NCI-H69 (cell line): ENCODE measurements around the gene EPHA5.
"Not testable (repeated sequence)": the region's sequence is repeated elsewhere in the genome, so short reads cannot be mapped to it uniquely, and the experiment has no call there.

Experiments
- DNase-seq: peaks from one replicate; lab custom pipeline; 2025; lab: John Stamatoyannopoulos, UW

Gene EPHA5

GRCh38 chr4:65367306-65367705, 303.0 kb downstream of the EPHA5 start:
- peak; percentile 60 for DNase-seq

GRCh38 chr4:65358914-65359313, 311.4 kb downstream of the EPHA5 start:
- DNase-seq: no peak

DNA sequence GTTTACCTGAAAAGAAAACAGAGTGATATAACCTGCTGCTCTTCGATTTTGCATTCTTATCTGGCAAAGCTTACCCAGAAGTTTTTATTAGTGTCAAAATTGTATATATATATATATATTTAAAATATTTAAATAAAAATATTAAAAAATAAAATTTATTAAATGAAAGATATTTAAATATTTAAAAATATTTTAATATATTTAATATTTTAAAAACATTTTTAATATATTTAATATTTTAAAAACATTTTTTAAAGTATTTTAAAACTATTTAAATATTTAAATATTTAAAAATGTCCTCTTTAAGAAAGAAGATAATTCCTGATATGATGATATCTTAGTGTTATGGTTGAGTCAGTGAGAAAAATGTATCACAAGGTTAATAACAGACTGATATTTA, 317.2 kb downstream of the EPHA5 start:
- DNase-seq: no peak

DNA sequence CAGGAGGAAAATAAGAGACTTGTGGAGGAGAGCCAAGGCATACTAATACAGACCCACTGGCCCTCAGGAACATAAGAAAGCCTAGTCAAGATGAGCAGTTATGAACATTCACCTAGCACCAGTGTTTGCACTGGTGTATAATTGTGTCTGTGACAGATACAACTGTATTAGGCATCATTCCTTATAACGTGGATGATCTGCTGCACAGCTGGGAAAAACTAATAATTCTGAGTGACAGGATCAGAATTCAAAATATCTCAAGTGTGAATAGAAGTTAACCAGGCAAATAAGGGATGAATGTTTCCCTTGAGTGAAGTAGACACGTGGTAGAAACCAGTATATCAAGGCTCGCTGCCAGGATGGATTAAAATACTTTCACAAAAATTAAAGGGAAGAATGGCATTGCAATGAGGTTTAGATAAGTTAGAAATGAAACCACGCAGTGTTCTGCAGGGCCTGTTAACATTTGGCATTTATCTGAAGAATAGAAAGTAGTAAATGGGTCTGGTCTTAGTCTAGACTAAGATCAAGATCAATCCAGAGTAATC, 325.9 kb downstream of the EPHA5 start:
- no peak for DNase-seq

DNA sequence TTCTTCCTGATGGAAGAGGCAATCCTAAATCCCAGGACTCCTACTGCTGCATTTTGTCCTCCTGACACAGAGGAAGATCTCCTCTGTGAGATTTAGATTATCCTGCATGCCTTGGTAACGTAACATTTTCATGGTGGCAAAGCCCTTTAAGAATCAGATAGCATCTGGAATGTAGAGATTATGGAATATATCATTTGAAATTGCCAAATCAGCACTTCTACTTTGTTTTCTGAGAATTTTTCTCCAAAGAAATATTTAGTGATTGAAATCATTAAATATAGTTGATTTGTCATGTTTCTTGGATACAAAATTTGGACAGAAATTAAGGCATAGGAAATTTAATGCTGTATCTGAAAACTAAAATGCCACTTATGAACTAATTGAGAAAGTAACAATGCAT, 326.9 kb downstream of the EPHA5 start:
- DNase-seq: no peak

GRCh38 chr4:65341557-65341956, 328.7 kb downstream of the EPHA5 start:
- no peak for DNase-seq

DNA sequence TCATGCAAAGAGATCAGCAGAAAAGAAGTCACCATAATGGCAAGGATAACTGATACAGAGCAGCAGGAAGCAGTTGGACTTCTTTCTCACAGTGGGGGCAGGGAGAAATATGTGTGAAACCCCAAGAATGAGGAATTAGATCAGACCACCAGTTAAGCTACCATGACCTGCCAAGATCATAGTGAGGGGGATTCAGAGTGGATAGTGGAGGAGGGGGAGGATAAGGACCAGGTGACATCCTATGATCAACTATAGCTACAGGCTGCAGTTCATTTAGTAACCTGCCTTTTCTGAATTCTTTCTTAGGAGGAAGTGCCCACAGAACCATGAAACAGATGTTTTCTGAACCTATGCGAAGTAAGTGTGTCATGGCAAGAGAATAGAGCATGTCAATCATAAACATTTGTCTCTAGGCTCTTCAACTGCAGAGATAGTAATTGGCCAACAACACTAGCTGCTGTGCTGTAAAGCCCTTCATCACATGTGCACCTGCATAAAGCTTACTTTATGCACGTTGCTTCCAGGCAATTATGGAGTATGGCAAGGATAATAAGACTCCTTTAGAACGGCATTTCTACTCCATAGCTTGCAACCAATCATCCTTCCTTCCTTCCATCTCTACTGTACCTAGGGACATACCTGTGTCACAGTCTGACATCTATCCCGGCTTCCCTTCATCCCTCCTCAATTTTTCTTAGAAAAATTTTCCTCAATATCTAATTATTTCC, 329.7 kb downstream of the EPHA5 start:
- DNase-seq: peak; percentile 13

GRCh38 chr4:65337371-65337770, 332.9 kb downstream of the EPHA5 start:
- DNase-seq: no peak

GRCh38 chr4:65336465-65336864, 333.8 kb downstream of the EPHA5 start:
- DNase-seq: no peak

- DNase-seq: no peak
Measured at GRCh38 chr4:65316534-65316933, 353.8 kb downstream of the EPHA5 start.

DNA sequence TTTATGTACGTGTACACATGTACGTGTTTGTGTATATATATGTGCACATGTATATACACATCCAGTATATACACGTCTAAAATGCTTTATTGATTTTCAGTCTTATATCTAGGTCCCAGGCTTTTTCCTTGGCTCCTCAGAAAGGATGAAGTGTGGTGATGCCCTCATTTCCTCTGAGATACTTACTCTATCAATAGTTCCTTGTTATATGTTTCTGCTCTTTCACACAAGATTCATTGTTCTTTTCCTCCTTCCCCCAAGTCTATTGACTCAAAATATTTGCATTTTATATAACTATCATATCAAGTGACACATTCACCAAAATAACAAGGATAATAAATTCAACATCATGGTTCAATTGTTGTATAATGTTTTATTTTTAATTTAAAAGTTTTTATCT, 359.2 kb downstream of the EPHA5 start:
- no peak for DNase-seq

GRCh38 chr4:65310586-65310985, 359.7 kb downstream of the EPHA5 start:
- peak; percentile 3 for DNase-seq

GRCh38 chr4:65308626-65309025, 361.7 kb downstream of the EPHA5 start:
- DNase-seq: not testable (repeated sequence)

- no peak for DNase-seq
Measured at GRCh38 chr4:65302145-65302544, 368.1 kb downstream of the EPHA5 start.

DNA sequence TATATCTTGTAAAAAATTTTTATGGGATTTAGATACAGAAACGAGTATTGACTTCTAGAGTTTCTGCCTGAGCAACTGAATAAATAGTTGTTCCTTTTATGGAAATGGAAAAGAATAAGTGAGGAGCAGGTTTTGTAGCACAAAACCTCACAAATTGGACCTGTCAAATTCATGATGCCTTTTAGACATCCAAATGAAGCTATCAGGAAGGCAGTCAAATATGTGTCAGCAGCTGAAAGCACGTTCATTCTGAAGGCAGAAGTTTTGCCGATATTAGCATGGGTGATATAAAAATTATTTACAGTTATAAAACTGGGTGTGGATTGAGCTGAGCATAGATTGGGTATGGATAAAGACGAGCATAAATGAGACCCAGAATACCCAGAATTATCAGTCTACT, 374.0 kb downstream of the EPHA5 start:
- no peak for DNase-seq

- DNase-seq: no peak
Measured at GRCh38 chr4:65287071-65287470, 383.2 kb downstream of the EPHA5 start.
